ENCODE results near the gene BAIAP2.

DNA sequence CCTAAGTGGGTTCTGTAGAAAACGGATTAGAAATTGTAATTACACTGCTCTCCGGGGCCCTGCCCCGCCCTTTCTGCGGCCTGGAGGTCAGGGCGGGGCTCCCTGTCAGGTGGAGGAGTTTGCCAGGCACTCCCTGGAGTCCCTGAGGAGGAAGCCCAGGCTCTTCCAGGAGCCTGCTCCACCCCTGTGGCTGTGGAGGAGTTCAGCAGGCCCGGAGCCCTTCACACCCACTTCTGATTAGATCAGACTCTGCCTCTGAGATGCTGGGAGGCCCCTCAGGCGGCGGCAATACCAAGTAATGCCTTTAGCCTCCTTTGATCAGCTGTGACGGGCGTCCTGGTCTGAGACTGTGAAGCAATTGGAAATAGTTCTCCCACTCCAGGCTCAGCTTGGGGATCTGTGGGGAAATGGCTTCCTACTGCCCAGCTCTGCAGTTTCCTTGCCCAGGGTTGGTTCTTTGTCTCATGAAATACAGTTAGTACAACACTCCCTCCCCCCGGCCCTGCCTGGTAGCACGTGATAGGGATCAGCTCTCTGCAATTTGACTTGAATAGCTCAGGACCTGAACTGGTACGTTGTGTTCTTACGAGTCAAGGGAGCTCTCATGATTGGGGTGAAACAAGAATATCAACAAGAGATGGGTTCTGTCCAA, 22.3 kb downstream of the BAIAP2 start:
- TF ChIP-seq POLR2AphosphoS5 (IDR thresholded peaks at IDR 0.05; ENCODE audit: borderline replicate concordance, low read depth, low read length) (no peak), EZH2 (IDR thresholded peaks at IDR 0.05) (no peak), FOXP2 (optimal IDR thresholded peaks at IDR 0.05; ENCODE audit: control extremely low read depth, extremely low read length, insufficient read depth) (no peak)
